BJ (cell line): ENCODE results near the gene TUFT1. TPM values are rescaled to one million over a fixed set of nuclear protein-coding genes. Genes with fewer than 3 reads are reported as not detected.

Experiments
- CTCF ChIA-PET: fragments of 350-600 bp; formaldehyde crosslinking; extraction: SDS; loops from one replicate; lab custom pipeline; 2021; ENCODE audit warnings: antibody characterized with exemption, inconsistent platforms; lab: Yijun Ruan, JAX
- POLR2A ChIA-PET: fragments of 300-600 bp; sonication (Branson Sonifier 250); formaldehyde crosslinking; extraction: SDS; loops from one replicate; lab custom pipeline; 2021; ENCODE audit warnings: antibody characterized with exemption; lab: Charles Lee
- DNase-seq: peaks from one replicate; pipeline ENCODE4 v3.0.0-alpha.2; 2011; ENCODE audit warnings: low read depth
- H3K27me3 ChIP-seq: 2 replicates; pipeline ENCODE4 v1.6.0; 2011; ENCODE audit warnings: low read length; ENCODE audit not compliant: control insufficient read depth, insufficient read depth
- H3K36me3 ChIP-seq: 2 replicates; pipeline ENCODE4 v1.5.1; 2011; ENCODE audit warnings: low read length; ENCODE audit not compliant: control insufficient read depth, insufficient read depth
- H3K4me3 ChIP-seq: 2 replicates; pipeline ENCODE4 v1.5.1; 2011; ENCODE audit warnings: low read depth, mild to moderate bottlenecking, control low read depth, low read length
- polyA plus RNA-seq: library from polyadenylated mRNA; depleted of rRNA; stranded (reverse); fragments of >200 nt; gene quantifications from 2 replicates; pipeline ENCODE4 v1.2.3, GENCODE V29; 2011
- TF ChIP-seq, protein P1 (sequence below): IDR thresholded peaks from 2 replicates; pipeline ENCODE4 v1.5.1; 2011; ENCODE audit warnings: low read depth, mild to moderate bottlenecking, control low read depth, inconsistent platforms, low read length, moderate library complexity; ENCODE audit not compliant: insufficient read depth

TUFT1 gene
- polyA plus RNA-seq, 1 experiment, result 14.3 TPM

DNA sequence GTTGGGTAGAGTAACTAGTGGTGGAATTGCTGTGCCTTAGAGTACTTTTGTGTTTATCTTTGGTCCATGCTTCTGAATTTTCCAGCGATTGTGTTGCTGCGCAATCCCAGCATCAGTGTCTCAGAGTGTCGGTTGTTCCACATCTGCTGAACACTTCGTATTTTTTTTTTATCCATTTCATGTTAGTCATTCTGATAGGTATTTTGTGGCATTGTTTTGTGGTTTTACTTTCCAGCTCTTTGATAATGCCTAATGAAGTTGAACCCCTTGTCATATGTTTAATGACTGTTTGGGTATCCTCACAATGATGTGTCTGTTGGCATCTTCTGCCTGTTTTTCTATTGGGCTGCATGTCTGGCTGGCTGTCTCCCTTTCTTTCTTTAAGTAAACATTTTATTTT lies 13.6 kb downstream of the TUFT1 start:
- ChIA-PET POLR2A (no interaction called here), CTCF (interaction anchor here (0.7 kb wide), 1 partner anchor 12 kb away, joined by 3 read pairs; no protein-coding TSS in a partner anchor)
- Histone ChIP-seq H3K36me3 (no peaks in the 10 kb centered on the region), H3K27me3 (no peaks in the 10 kb centered on the region), H3K4me3 (no peak overlapping the region)
- TF ChIP-seq, protein P1, sequence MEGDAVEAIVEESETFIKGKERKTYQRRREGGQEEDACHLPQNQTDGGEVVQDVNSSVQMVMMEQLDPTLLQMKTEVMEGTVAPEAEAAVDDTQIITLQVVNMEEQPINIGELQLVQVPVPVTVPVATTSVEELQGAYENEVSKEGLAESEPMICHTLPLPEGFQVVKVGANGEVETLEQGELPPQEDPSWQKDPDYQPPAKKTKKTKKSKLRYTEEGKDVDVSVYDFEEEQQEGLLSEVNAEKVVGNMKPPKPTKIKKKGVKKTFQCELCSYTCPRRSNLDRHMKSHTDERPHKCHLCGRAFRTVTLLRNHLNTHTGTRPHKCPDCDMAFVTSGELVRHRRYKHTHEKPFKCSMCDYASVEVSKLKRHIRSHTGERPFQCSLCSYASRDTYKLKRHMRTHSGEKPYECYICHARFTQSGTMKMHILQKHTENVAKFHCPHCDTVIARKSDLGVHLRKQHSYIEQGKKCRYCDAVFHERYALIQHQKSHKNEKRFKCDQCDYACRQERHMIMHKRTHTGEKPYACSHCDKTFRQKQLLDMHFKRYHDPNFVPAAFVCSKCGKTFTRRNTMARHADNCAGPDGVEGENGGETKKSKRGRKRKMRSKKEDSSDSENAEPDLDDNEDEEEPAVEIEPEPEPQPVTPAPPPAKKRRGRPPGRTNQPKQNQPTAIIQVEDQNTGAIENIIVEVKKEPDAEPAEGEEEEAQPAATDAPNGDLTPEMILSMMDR, result no peak
- no peak for DNase-seq

DNA sequence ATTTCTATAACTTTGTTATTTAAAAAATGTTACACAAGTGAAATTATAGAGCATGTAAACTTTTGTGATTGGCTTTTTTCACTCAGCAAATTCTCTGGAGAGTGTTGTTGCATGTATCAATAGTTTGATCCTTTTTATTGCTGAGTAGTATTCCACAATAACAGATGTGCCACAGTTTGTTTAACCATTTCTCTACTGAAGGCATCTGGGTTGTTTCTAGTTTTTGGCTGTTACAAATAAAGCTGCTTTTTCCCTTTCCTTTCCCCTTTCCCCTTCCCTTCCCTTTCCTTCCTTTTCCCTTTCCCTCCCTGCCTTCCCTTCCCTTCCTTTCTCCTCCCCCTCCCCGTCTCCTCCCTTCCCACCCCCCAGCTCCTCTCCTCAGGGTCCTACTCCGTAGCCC lies 15.9 kb downstream of the TUFT1 start:
- TF ChIP-seq, protein P1, result no peak
- Histone ChIP-seq H3K36me3 (no peaks in the 10 kb centered on the region), H3K27me3 (no peaks in the 10 kb centered on the region), H3K4me3 (no peak overlapping the region)
- ChIA-PET CTCF (interaction anchor here (1.1 to 1.2 kb wide), 2 partner anchors 17 to 179 kb away, joined by 3 read pairs; no protein-coding TSS in a partner anchor), POLR2A (no interaction called here)
- no peak for DNase-seq

- CTCF ChIA-PET, result interaction anchor here (1.1 kb wide), 1 partner anchor 9 kb away, joined by 3 read pairs; no protein-coding TSS in a partner anchor
These were observed 22.6 kb downstream of the TUFT1 start for GRCh38 chr1:151562661-151563060.

GRCh38 chr1:151563376-151563775 lies 23.3 kb downstream of the TUFT1 start:
- TF ChIP-seq, protein P1, result no peak
- ChIA-PET CTCF (no interaction called here), POLR2A (no interaction called here)
- H3K27me3 ChIP-seq, result no peaks in the 10 kb centered on the region
- no peak for DNase-seq
- no peak overlapping the region for H3K4me3 ChIP-seq
- peaks cover 11% of the 10 kb centered on the region for H3K36me3 ChIP-seq

More at GRCh38 chr1:151562661-151563060, 22.6 kb downstream of the TUFT1 start:
- Histone ChIP-seq H3K27me3 (no peaks in the 10 kb centered on the region), H3K4me3 (no peak overlapping the region), H3K36me3 (peaks cover 11% of the 10 kb centered on the region)
- no peak for DNase-seq
- POLR2A ChIA-PET, result no interaction called here
- TF ChIP-seq, protein P1, result no peak

- peaks cover 20% of the 10 kb centered on the region for H3K36me3 ChIP-seq
- TF ChIP-seq, protein P1, result no peak
- H3K27me3 ChIP-seq, result no peaks in the 10 kb centered on the region
- POLR2A ChIA-PET, result no interaction called here
- H3K4me3 ChIP-seq, result no peak overlapping the region
- DNase-seq, result no peak
- CTCF ChIA-PET, result interaction anchor here (1.1 to 1.2 kb wide), 3 partner anchors 13 to 31 kb away, joined by 3 read pairs; no protein-coding TSS in a partner anchor
These were observed 25.5 kb downstream of the TUFT1 start for GRCh38 chr1:151565502-151566189.
